Measurements from ENCODE around the gene ZNF710. TPM values are rescaled to one million over a fixed set of nuclear protein-coding genes. Genes with fewer than 3 reads are reported as not detected.

The ZNF710 gene
- total and polyA plus RNA-seq, 2 of the 4 experiments (the other 2 are of a cell fraction): 7.6 to 8.2 TPM

- peaks cover 4 to 57% of the 10 kb centered on the region in 2 experiments for H3K79me1 ChIP-seq (ENCODE audit: low read depth in 1 of 2, low read length in 2 of 2)
- ChIA-PET POLR2A (ENCODE audit: unreplicated experiment) (no interaction called here), CTCF (interaction anchor here (1.5 kb wide), 1 partner anchor 9 kb away, joined by 4 read pairs; no protein-coding TSS in a partner anchor)
- H3K4me2 ChIP-seq (ENCODE audit: low read depth, low read length): no peak overlapping the region
- no peak overlapping the region for H3K4ac ChIP-seq (ENCODE audit: low read depth, low read length)
- no CpG with 5 or more reads among the region's 16 CpGs for WGBS, 2 experiments (ENCODE audit: extremely low coverage in 2 of 2, insufficient read length in 1 of 2)
- peaks cover 1% of the 10 kb centered on the region; the same call in 1 of the 2 replicates for H3K4me1 ChIP-seq (ENCODE audit: control insufficient read depth, insufficient read depth, low read length)
- peaks cover 2% of the 10 kb centered on the region; the same call in 1 of the 2 replicates for H3K36me3 ChIP-seq (ENCODE audit: control insufficient read depth, insufficient read depth, low read length)
- no peak overlapping the region for H4K8ac ChIP-seq (ENCODE audit: low read depth in 2 of 2, low read length in 2 of 2)
- no peak overlapping the region for H3K18ac ChIP-seq (ENCODE audit: low read depth, low read length)
- dilution Hi-C loops (cut with HindIII; ENCODE audit: low sequenced_read_pairs, unreplicated experiment) (no loop called here), intact Hi-C loops (cut with micrococcal nuclease) (no loop called here), in situ Hi-C loops (cut with MboI; ENCODE audit: low sequenced_read_pairs) (no loop called here)
- no peaks in the 10 kb centered on the region for H3K27me3 ChIP-seq (ENCODE audit: control insufficient read depth, insufficient read depth, low read length)
- H3K27ac ChIP-seq (ENCODE audit: insufficient read depth, low read length): no peak overlapping the region
- H2BK15ac ChIP-seq (ENCODE audit: low read depth, low read length): no peak overlapping the region
- H3K9me3 ChIP-seq (ENCODE audit: control insufficient read depth, insufficient read depth, low read length): no peaks in the 10 kb centered on the region
- H3K9ac ChIP-seq (ENCODE audit: low read depth, low read length): no peak overlapping the region
- ATAC-seq (ENCODE audit: low read depth) (no peak), DNase-seq (no peak)
- no peak overlapping the region for H2BK20ac ChIP-seq (ENCODE audit: low read depth, low read length)
- no peak overlapping the region for H2AK5ac ChIP-seq (ENCODE audit: low read depth, low read length)
- no peak overlapping the region for H3K23ac ChIP-seq (ENCODE audit: low read depth, low read length)
- H2BK120ac ChIP-seq (ENCODE audit: low read depth, low read length): no peak overlapping the region
- no TSS peak for BruUV-seq (replicated peaks)
- no peak overlapping the region for H3K56ac ChIP-seq (ENCODE audit: extremely low read depth, insufficient read depth, low read length)
- no peak overlapping the region for H2BK5ac ChIP-seq (ENCODE audit: low read depth, low read length, poor library complexity, severe bottlenecking)
- no peak overlapping the region for H2AFZ ChIP-seq (replicated peaks; ENCODE audit: low read length, poor library complexity)
- H3K9me1 ChIP-seq (ENCODE audit: insufficient read depth, low read length): peaks cover 19% of the 10 kb centered on the region
- peaks cover 17% of the 10 kb centered on the region for H4K20me1 ChIP-seq (ENCODE audit: insufficient read depth, low read length)
- H3K4me3 ChIP-seq (ENCODE audit: insufficient read depth, low read depth, low read length): no peak overlapping the region
- peak overlapping the region; percentile 66 for H2AK9ac ChIP-seq (replicated peaks; ENCODE audit: low read depth, low read length, poor library complexity)
- H3K14ac ChIP-seq (replicated peaks; ENCODE audit: low read depth, low read length): no peak overlapping the region
- no peak overlapping the region for H4K5ac ChIP-seq (ENCODE audit: low read depth, low read length)
- H4K91ac ChIP-seq (ENCODE audit: insufficient read depth, low read depth, low read length): no peak overlapping the region
- no peak for TF ChIP-seq SMC3 (IDR thresholded peaks at IDR 0.05; ENCODE audit: low read depth, low read length)
- no peak for TF ChIP-seq FOS (IDR thresholded peaks at IDR 0.05; ENCODE audit: low read depth, low read length)
- TF ChIP-seq RFX5 (IDR thresholded peaks at IDR 0.05; ENCODE audit: low read depth, low read length): no peak
These were observed 61.4 kb downstream of the ZNF710 start for GRCh38 chr15:90062462-90062932.
